CD4-positive, alpha-beta T cell treated with Interferon gamma for 1 hour (primary cell): Measurements from ENCODE around the gene GHSR.

Experiments used
- DNase-seq: peaks from one replicate; pipeline ENCODE4 v3.0.0-alpha.2; 2020

Gene GHSR

GRCh38 chr3:172437713-172438112 is 10.5 kb downstream of the GHSR start:
- DNase-seq = no peak

GRCh38 chr3:172415323-172415722 is 32.9 kb downstream of the GHSR start:
- DNase-seq = no peak

- DNase-seq = no peak
Observed at GRCh38 chr3:172411478-172411947, 36.7 kb downstream of the GHSR start.

- no peak for DNase-seq
Observed at GRCh38 chr3:172410702-172411477, 37.4 kb downstream of the GHSR start.

- no peak for DNase-seq
Observed at GRCh38 chr3:172407872-172408271, 40.4 kb downstream of the GHSR start.

GRCh38 chr3:172405914-172406313 is 42.3 kb downstream of the GHSR start:
- no peak for DNase-seq

- DNase-seq = no peak
Observed at GRCh38 chr3:172404237-172404962, 43.9 kb downstream of the GHSR start.

GRCh38 chr3:172402892-172403643 is 45.2 kb downstream of the GHSR start:
- DNase-seq = no peak

GRCh38 chr3:172402090-172402489 is 46.2 kb downstream of the GHSR start:
- no peak for DNase-seq

- DNase-seq = no peak
Observed at GRCh38 chr3:172398484-172398883, 49.8 kb downstream of the GHSR start.

GRCh38 chr3:172397716-172398405 is 50.4 kb downstream of the GHSR start:
- no peak for DNase-seq

GRCh38 chr3:172396400-172396799 is 51.9 kb downstream of the GHSR start:
- no peak for DNase-seq

GRCh38 chr3:172394692-172395091 is 53.6 kb downstream of the GHSR start:
- DNase-seq = no peak
